Measurements from ENCODE around the gene ZNF282.
"Not testable (repeated sequence)": the region's sequence is repeated elsewhere in the genome, so short reads cannot be mapped to it uniquely, and the experiment has no call there.

The ZNF282 gene

GRCh38 chr7:149256568-149256967 is 61.2 kb downstream of the ZNF282 start:
- ATAC-seq (replicated peaks; ENCODE audit: extremely low read depth, poor library complexity, severe bottlenecking), result no peak
- H3K27ac Mint-ChIP-seq (ENCODE audit: low read depth), result no peak overlapping the region
- DNase-seq (ENCODE audit: low spot score in 2 of 2), result no peak
- H3K27me3 Mint-ChIP-seq, result no peaks in the 10 kb centered on the region
- no peaks in the 10 kb centered on the region for H3K9me3 Mint-ChIP-seq
- peaks cover 25% of the 10 kb centered on the region for H3K36me3 Mint-ChIP-seq (ENCODE audit: insufficient read depth)
- H3K4me1 Mint-ChIP-seq, result no peaks in the 10 kb centered on the region
- H3K4me3 Mint-ChIP-seq, result no peak overlapping the region

DNA sequence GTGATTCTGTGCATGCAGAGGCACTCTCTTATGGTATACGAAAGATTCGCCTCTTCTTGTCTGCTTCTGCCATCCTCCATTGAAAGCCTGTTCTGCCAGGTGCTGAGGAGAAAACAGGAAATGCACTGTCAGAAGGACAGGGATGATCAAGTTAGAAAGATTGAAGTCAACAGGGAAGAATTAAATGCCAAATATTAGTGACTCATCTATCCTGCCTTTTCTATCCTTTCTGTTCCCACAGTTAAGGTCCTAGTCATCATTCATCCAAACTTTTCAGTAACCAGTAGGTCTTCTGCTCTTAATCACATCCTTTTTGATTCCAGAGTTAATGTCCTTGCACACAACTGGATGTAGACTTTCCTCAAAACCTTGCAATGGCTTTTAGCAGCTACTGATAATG is 61.8 kb downstream of the ZNF282 start:
- H3K27me3 Mint-ChIP-seq, result no peaks in the 10 kb centered on the region
- H3K36me3 Mint-ChIP-seq (ENCODE audit: insufficient read depth), result peaks cover 22% of the 10 kb centered on the region
- ATAC-seq (replicated peaks; ENCODE audit: extremely low read depth, poor library complexity, severe bottlenecking), result no peak
- no peaks in the 10 kb centered on the region for H3K9me3 Mint-ChIP-seq
- DNase-seq (ENCODE audit: low spot score in 2 of 2), result no peak
- no peak overlapping the region for H3K4me3 Mint-ChIP-seq
- H3K27ac Mint-ChIP-seq (ENCODE audit: low read depth), result no peak overlapping the region
- no peaks in the 10 kb centered on the region for H3K4me1 Mint-ChIP-seq

GRCh38 chr7:149261316-149261828 is 66.0 kb downstream of the ZNF282 start:
- Mint-ChIP-seq H3K27me3 (no peaks in the 10 kb centered on the region), H3K9me3 (no peaks in the 10 kb centered on the region), H3K36me3 (ENCODE audit: insufficient read depth) (peaks cover 11% of the 10 kb centered on the region), H3K27ac (ENCODE audit: low read depth) (peak overlapping the region; percentile 83), H3K4me3 (peak overlapping the region; percentile 82), H3K4me1 (peaks cover 16% of the 10 kb centered on the region)
- DNase-seq (ENCODE audit: low spot score in 2 of 2), result no peak
- no peak for ATAC-seq (replicated peaks; ENCODE audit: extremely low read depth, poor library complexity, severe bottlenecking)

DNA sequence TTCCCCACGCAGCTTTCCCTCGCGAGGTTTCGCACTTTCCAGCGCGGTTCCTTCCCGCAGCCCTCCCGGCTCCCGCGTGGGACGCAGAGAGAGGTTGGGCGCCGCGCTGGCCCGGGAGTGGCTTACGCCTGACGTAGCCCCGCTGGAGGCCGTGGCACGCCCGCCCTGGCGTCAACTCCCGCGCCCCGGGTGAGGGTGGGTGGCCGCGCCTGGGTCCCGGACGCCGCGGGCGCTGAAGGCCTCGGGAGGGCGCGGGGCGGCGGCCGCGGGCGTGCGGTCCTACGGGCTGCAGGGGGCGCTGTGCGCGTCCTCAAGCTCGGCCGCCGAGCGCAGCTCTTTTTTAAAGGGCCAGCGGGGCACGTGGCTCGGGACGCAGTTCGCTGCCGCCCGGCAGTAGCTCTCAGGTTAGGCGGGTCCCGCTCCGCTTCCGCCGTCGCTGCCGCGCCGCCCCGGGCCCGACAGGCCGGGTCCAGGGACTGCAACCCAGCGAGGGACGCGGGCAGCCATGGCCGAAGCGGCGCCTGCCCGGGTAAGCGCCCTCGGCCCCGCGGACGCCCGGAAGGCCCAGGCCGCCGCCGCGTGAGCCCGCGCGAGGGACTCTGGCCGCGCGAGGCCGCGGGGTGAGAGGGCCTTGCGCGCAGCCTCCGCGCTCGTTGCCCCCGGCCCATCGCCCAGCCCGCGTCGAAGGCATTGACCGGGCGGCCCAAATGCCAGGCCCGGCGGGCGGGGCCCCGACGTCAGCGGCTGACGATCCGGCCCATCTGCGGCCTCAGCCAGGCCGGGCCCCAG is 66.7 kb downstream of the ZNF282 start, which contains the start of gene ZNF783:
Gene ZNF783 (plus strand): TSS at position 368 of the 789 bp plus-strand sequence. CDS start 138 bp downstream, at position 506.
- Mint-ChIP-seq H3K27me3 (no peaks in the 10 kb centered on the region), H3K27ac (ENCODE audit: low read depth) (peak within 1 kb of the TSS; percentile 83), H3K4me1 (peaks cover 18% of the 10 kb centered on the region), H3K9me3 (no peaks in the 10 kb centered on the region), H3K36me3 (ENCODE audit: insufficient read depth) (peaks cover 12% of the 10 kb centered on the region), H3K4me3 (peak within 1 kb of the TSS; percentile 82)
- ATAC-seq (replicated peaks; ENCODE audit: extremely low read depth, poor library complexity, severe bottlenecking), result peak; percentile 89
- DNase-seq (ENCODE audit: low spot score in 2 of 2), result peak; percentile 73 to 75

DNA sequence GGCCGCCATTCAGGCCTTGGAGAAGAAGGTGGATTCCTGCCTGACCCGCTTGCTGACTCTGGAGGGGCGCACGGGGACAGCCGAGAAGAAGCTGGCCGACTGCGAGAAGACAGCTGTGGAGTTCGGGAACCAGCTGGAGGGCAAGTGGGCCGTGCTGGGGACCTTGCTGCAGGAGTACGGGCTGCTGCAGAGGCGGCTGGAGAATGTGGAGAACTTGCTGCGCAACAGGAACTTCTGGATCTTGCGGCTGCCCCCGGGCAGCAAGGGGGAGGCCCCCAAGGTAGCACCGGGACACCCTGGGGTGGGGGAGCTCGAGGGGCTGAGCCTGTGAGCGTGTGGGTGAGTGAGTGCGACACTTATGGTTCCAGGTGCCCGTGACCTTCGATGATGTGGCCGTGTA is 71.1 kb downstream of the ZNF282 start:
- Mint-ChIP-seq H3K9me3 (no peaks in the 10 kb centered on the region), H3K27ac (ENCODE audit: low read depth) (no peak overlapping the region), H3K27me3 (no peaks in the 10 kb centered on the region), H3K4me1 (peaks cover 21% of the 10 kb centered on the region), H3K4me3 (no peak overlapping the region), H3K36me3 (ENCODE audit: insufficient read depth) (peaks cover 14% of the 10 kb centered on the region)
- ATAC-seq (replicated peaks; ENCODE audit: extremely low read depth, poor library complexity, severe bottlenecking) (no peak), DNase-seq (ENCODE audit: low spot score in 2 of 2) (no peak)

- DNase-seq (ENCODE audit: low spot score in 2 of 2) (no peak), ATAC-seq (replicated peaks; ENCODE audit: extremely low read depth, poor library complexity, severe bottlenecking) (no peak)
- Mint-ChIP-seq H3K4me3 (no peak overlapping the region), H3K27ac (ENCODE audit: low read depth) (no peak overlapping the region), H3K36me3 (ENCODE audit: insufficient read depth) (peaks cover 12% of the 10 kb centered on the region), H3K9me3 (no peaks in the 10 kb centered on the region), H3K27me3 (no peaks in the 10 kb centered on the region), H3K4me1 (peaks cover 22% of the 10 kb centered on the region)
Observed at GRCh38 chr7:149267733-149268132, 72.4 kb downstream of the ZNF282 start.

DNA sequence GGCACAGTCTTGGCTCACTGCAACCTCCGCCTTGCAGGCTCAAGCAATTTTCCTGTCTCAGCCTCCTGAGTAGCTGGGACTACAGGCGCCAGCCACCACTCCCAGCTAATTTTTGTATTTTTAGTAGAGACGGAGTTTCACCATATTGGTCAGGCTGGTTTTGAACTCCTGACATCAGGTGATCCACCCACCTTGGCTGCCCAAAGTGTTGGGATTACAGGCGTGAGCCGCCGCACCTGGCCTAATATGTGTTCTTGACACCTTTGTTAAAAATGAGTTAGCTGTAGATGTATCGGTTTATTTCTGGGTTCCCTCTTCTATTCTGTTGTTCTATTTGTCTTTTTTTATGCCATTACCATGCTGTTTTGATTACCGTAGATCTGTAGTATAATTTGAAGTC is 79.1 kb downstream of the ZNF282 start:
- not testable (repeated sequence) for H3K9me3 Mint-ChIP-seq; DNase-seq (ENCODE audit: low spot score in 2 of 2); H3K27me3 Mint-ChIP-seq; H3K4me3 Mint-ChIP-seq; H3K27ac Mint-ChIP-seq (ENCODE audit: low read depth); ATAC-seq (replicated peaks; ENCODE audit: extremely low read depth, poor library complexity, severe bottlenecking)
- H3K36me3 Mint-ChIP-seq (ENCODE audit: insufficient read depth), result peaks cover 42% of the 10 kb centered on the region
- H3K4me1 Mint-ChIP-seq, result peaks cover 12% of the 10 kb centered on the region
